Measurements from ENCODE around the gene KCNG4.

Gene KCNG4

GRCh38 chr16:84183572-84183875, 56.3 kb downstream of the KCNG4 start:
- DNase-seq (ENCODE audit: low spot score) (no peak), FAIRE-seq (no peak)

DNA sequence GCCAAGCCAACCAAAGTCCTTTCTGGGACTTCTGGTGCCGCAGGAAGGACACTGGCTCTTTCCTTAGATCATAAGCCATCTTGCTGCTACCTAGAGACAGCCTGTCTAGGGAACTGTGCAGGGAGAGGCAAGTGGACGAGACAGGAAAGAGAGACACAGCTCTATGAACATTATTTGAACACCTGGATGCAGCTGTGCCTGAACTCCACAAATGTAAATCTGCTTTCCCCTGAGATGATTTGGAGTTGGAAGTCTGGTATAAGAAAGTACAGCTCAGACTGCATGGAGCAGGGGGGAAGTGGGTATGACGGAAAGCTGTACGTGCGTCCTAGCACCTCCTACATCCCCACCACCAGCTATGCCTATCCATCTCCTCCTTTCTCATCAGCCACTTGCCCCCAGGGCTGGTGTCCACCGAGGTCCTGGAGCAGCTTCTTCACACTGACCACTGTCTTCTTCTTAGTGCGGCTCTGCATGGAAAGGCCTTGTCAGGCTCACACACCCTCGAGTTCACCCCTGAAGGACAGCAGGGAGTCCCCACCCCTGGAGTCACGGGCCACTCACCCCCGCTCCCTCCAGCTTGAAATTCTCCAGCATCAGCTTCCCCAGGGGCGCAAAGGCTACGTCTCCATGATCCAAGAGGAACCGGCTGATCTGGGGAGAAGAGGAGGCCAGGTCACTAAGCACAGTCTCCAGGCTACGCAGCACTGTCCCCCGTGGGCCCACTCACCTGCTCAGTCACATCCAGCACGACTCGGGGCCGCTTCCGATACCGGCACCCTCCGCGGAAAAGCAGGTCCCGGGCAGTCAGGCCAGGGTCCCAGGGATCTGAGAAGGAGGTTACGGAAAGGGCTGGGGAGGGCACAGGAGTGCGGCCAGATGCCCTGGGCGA, 56.9 kb downstream of the KCNG4 start:
- FAIRE-seq (no peak), DNase-seq (ENCODE audit: low spot score) (no peak)

- FAIRE-seq (no peak), DNase-seq (ENCODE audit: low spot score) (no peak)
These were observed 57.7 kb downstream of the KCNG4 start for GRCh38 chr16:84182104-84182503.

DNA sequence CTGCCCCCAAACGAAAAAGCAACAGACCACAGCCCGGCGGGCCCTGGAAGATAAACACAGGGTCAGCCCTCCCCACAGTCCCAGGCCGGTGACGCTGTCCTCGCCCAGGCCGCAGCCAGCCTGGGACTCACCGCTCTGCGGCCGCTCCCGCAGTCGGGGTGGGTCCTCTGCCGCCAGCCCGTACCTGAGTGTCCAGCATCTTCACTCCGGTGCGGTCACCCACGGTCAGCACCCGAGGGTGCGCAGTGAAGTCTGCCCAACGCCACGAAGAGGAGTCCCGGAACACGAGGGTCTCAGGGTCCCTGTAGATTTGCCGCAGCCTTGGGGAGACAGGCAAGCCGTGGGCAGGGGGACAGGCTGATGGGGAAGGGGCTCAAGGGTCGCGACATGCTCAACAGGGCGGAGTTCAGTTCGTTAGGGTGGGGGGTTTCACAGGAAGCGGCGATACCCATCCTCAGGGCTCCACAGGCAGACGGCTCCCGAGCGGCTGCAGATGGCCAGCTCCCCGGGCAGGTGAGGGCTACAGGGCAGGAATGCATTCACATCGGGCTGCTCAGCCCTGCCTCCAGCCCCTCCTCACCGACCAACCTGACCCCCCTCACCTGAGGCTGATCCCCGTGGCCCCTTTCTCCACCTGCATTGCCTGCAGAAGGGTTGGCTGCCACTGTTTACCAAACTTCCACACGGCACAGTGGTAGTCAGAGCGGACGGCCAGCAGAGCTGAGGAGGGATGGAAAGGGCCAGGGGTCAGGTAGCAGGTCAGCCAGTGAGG, 58.5 kb downstream of the KCNG4 start:
- DNase-seq (ENCODE audit: low spot score) (no peak), FAIRE-seq (no peak)

DNA sequence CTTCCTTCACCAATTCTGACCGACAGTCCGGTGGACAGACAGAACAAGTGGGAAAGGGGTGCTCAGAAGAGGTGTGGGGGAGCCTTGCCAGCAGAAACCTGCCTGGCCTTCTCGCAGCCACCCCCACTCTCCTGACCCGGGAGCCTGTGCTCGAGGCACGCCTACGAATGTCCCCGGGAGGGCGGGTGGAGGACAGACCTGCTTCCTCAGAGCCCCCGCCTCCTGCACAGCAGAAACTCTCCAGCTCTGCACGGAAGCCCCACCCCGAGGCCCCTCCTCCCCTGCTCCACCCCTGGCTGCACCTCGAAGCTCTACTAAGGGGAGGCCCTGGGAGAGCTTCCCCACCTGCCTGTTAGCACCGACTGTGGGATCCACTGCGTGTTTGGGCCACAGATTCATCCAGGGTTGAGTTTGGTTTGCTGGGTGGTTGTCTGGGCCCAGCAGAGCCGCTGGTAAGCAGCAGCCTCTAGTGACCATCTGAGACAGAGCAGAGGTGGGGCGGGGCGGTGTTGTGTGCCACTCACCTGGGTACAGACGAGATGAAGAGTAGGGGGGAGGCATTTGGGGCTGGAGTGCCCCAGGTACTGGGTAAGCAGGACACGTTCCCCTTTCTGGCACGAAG, 59.2 kb downstream of the KCNG4 start:
- FAIRE-seq (no peak), DNase-seq (ENCODE audit: low spot score) (no peak)

DNA sequence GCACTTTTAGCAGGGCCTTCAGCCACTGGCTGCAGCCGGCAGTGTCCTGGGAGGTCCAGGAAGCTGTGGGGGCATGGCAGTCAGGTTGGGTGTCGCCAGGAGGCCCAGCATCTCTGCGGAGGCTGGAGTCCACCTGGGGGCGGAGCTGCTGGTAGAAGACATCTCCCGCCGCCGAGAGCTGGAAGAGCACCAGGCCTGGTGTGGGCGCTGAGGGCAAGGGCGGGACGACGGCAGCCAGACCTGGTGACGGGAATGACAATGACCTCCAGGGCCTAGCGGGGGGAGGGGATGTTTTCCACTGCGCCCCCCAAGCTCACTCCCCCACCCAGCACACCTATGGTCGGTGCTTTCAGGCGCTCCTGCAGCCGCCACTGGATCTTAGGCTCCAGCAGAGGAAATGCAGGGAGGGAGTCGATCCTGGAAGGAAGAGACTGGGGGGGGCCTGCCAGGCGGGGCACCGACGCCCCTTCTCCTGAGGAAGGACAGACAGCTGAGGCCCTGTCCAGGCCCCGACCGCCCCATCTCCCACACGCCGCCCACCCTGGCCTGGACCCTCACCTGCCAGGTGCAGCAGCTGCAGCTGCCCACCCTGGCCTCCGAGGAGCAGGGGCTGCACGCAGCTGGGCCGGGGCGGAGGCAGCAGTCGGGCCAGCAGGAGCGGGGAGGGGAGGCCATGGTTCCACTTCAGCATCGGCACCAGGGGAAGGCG, 60.0 kb downstream of the KCNG4 start:
- DNase-seq (ENCODE audit: low spot score) (no peak), FAIRE-seq (no peak)

GRCh38 chr16:84178892-84179611, 60.8 kb downstream of the KCNG4 start:
- FAIRE-seq (no peak), DNase-seq (ENCODE audit: low spot score) (no peak)

- DNase-seq (ENCODE audit: low spot score) (no peak), FAIRE-seq (no peak)
These were observed 61.6 kb downstream of the KCNG4 start for GRCh38 chr16:84178146-84178765.

DNA sequence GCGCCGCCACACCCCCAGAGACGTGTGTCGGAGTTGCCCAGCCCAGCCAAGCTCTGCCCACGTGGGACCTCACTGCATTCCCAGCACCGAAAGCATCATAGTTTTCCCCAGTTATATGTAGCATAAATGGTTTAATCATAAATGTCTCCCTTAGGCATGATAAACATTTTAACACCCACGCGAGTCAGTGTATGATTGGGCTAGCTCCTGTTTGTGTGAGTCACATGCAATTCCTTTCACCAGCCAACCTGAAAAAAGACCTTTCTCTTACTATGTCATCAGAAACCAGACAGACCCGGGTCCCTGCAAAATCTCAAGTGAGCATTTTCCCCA, 62.1 kb downstream of the KCNG4 start:
- DNase-seq (ENCODE audit: low spot score) (peak; percentile 5), FAIRE-seq (no peak)

DNA sequence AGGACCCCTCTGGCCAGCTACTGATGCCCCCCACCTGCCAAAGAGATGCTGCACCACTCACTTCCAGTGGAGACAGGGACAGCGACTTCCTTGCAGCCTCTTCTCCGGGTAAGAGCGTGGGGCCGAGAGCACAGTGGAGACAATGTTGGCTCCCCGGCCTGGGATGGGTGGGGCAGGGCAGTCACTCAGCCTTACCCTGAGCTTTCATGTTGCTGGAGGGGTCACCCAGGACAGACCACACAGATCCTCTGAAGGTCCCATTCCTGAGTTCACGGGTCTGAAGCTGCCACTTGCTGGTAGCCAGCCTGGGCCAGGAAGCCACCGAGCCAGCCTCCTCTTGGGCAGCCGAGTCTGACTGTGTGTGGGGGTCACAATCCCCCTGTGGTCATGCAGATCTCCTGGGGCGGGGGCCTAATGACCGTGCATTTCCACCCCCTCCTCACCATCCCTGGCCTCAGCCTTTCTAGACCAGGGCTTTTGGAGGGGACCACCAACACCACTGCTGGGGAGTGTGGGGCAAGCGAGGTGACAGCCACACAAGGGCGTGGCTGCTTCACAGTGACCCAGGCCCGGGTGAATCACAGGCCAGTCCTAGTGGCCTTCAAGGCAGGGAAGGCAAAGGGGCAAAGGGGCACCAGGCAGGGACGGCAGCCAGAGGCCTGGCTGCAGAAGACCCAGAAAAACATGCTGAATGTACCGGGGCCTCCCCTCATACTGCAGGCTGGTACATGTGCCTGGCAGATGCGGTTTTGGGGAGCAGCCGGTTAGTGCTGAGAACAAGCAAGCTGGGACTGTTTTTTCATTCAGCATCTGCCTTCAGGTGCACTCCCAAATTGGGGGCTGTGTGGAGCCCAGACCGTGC, 63.4 kb downstream of the KCNG4 start:
- no peak for DNase-seq (ENCODE audit: low spot score)
- no peak for FAIRE-seq

DNA sequence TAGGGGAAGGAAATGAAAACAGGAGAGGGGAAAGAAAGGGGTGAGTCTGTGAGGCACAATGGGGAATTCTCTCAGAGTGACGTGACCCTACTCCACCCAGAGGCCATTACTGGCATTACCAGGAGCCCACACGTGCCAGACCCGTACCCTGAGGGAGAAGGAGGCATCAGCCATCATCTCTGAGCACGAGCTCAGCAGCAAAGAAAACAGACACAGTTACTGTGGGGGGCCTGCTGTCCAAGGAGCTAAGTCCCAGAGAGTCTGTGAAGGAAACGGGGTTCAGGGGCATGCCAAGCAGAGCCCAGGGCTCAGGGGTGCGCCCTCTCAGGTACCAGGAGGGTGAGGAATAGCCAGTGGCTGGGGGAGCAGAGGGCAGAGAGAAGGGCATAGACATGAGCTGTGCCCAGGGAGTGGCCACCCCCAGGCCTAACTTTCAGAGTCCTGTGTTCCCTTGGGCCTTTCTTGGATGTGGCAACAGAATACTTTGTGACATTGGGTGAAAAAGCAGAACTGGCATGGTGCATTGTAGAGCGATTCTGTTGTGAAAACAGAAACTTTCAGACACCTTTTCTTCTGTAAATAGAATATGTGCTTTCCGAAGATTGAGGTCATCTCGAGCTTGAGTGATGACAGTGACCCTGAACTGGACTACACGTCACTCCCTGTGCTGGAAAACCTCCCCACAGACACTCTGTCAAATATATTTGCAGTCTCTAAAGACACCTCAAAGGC, 64.3 kb downstream of the KCNG4 start:
- DNase-seq (ENCODE audit: low spot score) (peak; percentile 6), FAIRE-seq (no peak)

DNA sequence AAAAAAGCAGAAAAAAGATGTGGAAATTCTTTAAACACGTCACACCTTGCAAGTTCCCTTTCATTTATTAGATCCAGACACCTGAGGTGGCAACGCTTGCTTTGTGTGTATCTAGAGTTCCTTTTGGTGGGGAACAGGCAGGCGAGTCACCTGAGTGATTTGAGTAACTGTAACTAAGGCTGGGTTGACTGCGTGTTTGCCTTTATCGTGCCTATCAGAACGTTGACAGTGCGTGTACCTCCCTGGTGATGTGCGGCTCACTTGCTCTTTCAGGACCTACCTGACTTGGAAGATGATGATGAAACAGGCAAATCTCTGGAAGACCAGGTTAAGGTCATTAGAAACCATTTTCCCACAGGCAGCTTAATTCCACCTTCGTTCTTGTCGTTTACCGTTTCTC, 65.4 kb downstream of the KCNG4 start:
- FAIRE-seq: no peak

GRCh38 chr16:84169765-84170310, 70.0 kb downstream of the KCNG4 start:
- FAIRE-seq (no peak), DNase-seq (ENCODE audit: low spot score) (no peak)

More for the DNA sequence above, 65.4 kb downstream of the KCNG4 start:
- no peak for DNase-seq (ENCODE audit: low spot score)
